Colonic mucosa (tissue), 4 donors: ENCODE measurements around the gene KPNA6. TPM values are rescaled to one million over a fixed set of nuclear protein-coding genes. Genes with fewer than 3 reads are reported as not detected.

Source experiments
- DNase-seq: peaks from one replicate; pipeline ENCODE4 v3.0.0-alpha.2; 2020
- H3K27ac ChIP-seq: fragments of 200-600 bp; one replicate; pipeline ENCODE4 v1.8.0; 2021
- H3K27me3 ChIP-seq: fragments of 200-600 bp; one replicate; pipeline ENCODE4 v1.8.0; 2021
- H3K36me3 ChIP-seq: fragments of 200-600 bp; one replicate; pipeline ENCODE4 v1.8.0; 2021
- H3K4me1 ChIP-seq: fragments of 200-600 bp; one replicate; pipeline ENCODE4 v1.8.0; 2021; ENCODE audit warnings: mild to moderate bottlenecking
- H3K4me3 ChIP-seq: fragments of 200-600 bp; one replicate; pipeline ENCODE4 v1.8.0; 2021
- H3K9ac ChIP-seq, 2 donors: one replicate each; pipeline ENCODE4 v1.7.0; 2013; ENCODE audit warnings: control low read depth in 2 of 2, low read depth in 2 of 2, low read length in 2 of 2
- H3K9me3 ChIP-seq: fragments of 200-600 bp; one replicate; pipeline ENCODE4 v1.8.0; 2021
- CTCF ChIP-seq: fragments of 200-600 bp; IDR thresholded peaks from one replicate; pipeline ENCODE4 v1.8.0; 2022; ENCODE audit warnings: antibody characterized with exemption, mild to moderate bottlenecking
- intact Hi-C: fragments of 100-400 bp; cut with DNase I; formaldehyde crosslinking; loops from one replicate; pipeline ENCODE4 v1.14.1; 2022
- total RNA-seq, 2 donors: library from RNA; stranded (reverse); fragmentation: NEBNext Ultra II Directional in 1 of 2; extraction: Animal tissue kit (Norgen Biotek cat#: 25700) in 1 of 2; gene quantifications; one replicate each; pipeline ENCODE4 v1.2.1, GENCODE V29; 2021
- donor health status: healthy.
- donor health status: DM: no; HTN: no; CAD: no.
- donor health status: DM: no; HTN: no; CAD: no.

The KPNA6 gene
- total RNA-seq, 2 donors from 2014 or later: 56.7 to 66.9 TPM

DNA sequence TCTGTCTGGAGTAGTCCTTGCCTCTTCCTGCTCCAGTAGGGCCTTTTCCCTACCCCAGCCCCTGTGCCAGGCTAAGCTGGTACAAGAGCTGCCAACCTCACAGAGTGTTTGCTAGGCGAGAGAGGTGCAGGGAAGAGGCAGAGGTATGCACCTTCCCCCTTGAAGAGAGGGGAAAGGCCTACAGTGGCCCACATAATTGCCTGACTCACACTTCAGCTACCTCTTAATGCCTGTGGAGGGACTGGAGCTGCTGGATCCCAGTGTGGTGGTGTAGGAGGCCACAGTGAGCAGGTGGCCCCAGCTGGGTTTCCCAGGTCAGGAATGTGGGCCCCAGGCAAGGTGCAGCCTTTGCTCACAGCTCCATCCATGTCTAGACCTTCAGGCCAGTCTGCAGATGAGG is 89.2 kb downstream of the KPNA6 start:
- Histone ChIP-seq H3K9me3 (no peaks in the 10 kb centered on the region), H3K4me1 (peaks cover 3% of the 10 kb centered on the region), H3K27me3 (no peaks in the 10 kb centered on the region), H3K4me3 (no peak overlapping the region), H3K27ac (no peak overlapping the region), H3K36me3 (peaks cover 34% of the 10 kb centered on the region), H3K9ac (no peak overlapping the region)
- intact Hi-C loops: no loop called here
- no peak for DNase-seq
- no peak for TF ChIP-seq CTCF

DNA sequence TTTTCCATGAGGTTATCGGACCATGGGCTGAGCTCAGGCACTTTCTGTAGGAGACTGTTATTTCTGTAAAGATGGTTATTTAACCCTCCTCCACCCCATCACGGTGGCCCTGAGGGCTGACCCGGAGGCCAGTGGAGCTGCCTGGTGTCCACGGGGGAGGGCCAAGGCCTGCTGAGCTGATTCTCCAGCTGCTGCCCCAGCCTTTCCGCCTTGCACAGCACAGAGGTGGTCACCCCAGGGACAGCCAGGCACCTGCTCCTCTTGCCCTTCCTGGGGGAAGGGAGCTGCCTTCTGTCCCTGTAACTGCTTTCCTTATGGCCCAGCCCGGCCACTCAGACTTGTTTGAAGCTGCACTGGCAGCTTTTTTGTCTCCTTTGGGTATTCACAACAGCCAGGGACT is 90.0 kb downstream of the KPNA6 start:
- H3K4me1 ChIP-seq: peaks cover 3% of the 10 kb centered on the region
- TF ChIP-seq CTCF: no peak
- no peak for DNase-seq

DNA sequence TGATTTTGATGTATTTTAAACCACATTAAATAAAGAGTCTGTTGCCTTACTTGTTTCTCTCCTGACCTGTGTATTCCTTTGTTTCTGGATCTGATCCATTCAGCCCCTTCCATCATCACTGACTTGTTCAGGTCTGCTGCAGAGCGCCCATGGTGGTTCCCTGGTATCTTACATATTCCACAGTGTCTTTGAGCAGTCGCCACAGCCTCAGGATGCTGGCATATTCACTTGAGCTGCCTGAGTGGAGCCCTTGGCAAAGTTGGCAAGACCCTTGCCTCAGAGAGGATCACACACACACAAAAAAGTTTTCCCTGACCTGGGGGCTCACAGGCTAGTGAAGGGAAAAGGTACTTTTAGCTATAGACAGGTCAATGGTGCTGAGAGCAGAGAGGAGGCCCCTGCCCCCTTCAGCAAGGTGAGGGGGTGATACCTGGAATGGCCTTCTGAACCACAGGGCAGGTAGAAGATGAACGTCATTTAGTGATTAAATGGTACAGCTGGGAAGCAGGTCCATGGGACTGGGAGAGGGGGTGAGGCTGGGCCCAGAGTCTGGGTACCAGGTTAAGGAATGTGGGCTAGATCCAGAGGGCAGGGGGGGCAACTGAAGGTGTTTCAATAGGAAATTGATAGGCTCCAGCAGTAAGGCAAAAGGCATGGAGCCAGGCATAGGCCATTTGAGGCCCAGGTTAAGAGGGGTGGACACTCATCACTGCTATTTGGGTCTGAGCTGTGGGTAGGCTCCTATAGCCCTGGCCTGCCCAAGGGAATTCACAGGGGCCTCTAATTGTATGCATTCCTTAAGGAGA is 90.6 kb downstream of the KPNA6 start:
- intact Hi-C loops: no loop called here
- peaks cover 3% of the 10 kb centered on the region for H3K4me1 ChIP-seq
- H3K27me3 ChIP-seq: no peaks in the 10 kb centered on the region
- no peak overlapping the region for H3K27ac ChIP-seq
- no peaks in the 10 kb centered on the region for H3K9me3 ChIP-seq
- no peak for TF ChIP-seq CTCF
- no peak for DNase-seq
- peaks cover 27% of the 10 kb centered on the region for H3K36me3 ChIP-seq
- no peak overlapping the region for H3K4me3 ChIP-seq
- H3K9ac ChIP-seq: no peak overlapping the region

More for the DNA sequence above, 90.0 kb downstream of the KPNA6 start:
- Histone ChIP-seq H3K27me3 (no peaks in the 10 kb centered on the region), H3K36me3 (peaks cover 27% of the 10 kb centered on the region), H3K9ac (no peak overlapping the region), H3K9me3 (no peaks in the 10 kb centered on the region), H3K4me3 (no peak overlapping the region), H3K27ac (no peak overlapping the region)
- intact Hi-C loops: no loop called here

- H3K27ac ChIP-seq: no peak overlapping the region
- H3K4me1 ChIP-seq: peaks cover 3% of the 10 kb centered on the region
- intact Hi-C loops: no loop called here
- peak overlapping the region in 1 of 2 donors; percentile 56 for H3K9ac ChIP-seq
- peaks cover 21% of the 10 kb centered on the region for H3K36me3 ChIP-seq
- no peaks in the 10 kb centered on the region for H3K27me3 ChIP-seq
- no peak for DNase-seq
- TF ChIP-seq CTCF: no peak
- no peaks in the 10 kb centered on the region for H3K9me3 ChIP-seq
- H3K4me3 ChIP-seq: no peak overlapping the region
Measured at GRCh38 chr1:32199043-32199716, 91.3 kb downstream of the KPNA6 start.

DNA sequence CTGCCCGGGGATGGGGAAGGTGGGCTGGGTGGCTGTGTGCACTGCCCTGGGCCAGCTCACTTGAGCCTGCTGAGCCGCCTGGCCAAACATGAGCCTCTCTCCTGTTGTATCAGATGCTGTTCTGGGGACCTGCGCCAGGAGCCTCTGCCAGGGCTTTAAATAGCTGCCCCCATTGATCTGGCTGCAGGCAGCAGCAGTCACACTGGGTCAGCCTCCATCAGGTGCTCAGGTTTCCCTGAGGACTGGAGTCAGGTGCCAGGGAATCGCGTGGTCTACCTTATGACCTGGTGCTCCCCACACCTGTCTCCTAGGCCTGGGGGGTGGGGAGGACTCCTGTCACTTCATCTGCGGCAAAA is 91.8 kb downstream of the KPNA6 start:
- intact Hi-C loops: no loop called here
- Histone ChIP-seq H3K36me3 (peaks cover 15% of the 10 kb centered on the region), H3K4me1 (peaks cover 3% of the 10 kb centered on the region), H3K27ac (peak overlapping the region; percentile 69), H3K9me3 (no peaks in the 10 kb centered on the region), H3K4me3 (no peak overlapping the region), H3K27me3 (no peaks in the 10 kb centered on the region), H3K9ac (peak overlapping the region in 1 of 2 donors; percentile 56)
- no peak for DNase-seq
- TF ChIP-seq CTCF: no peak
